Peyer's patch (tissue), 4 donors: Measurements from ENCODE around the gene KCNJ5.

Experiments used
- POLR2A ChIP-seq, 2 donors: fragments of 450-650 bp; IDR thresholded peaks; one replicate each; pipeline ENCODE4 v1.5.1; 2017; ENCODE audit warnings: antibody characterized with exemption in 2 of 2, mild to moderate bottlenecking in 2 of 2, moderate library complexity in 2 of 2
- TF ChIP-seq, protein P1 (sequence below), 6 experiments: fragments of 450-650 bp in 4 of 6; fragments of 200-600 bp in 2 of 6; sonication (generic) in 1 of 6; IDR thresholded peaks; one replicate each; pipeline ENCODE4 v1.5.1; 2017 to 2019; ENCODE audit warnings: antibody characterized with exemption in 6 of 6, mild to moderate bottlenecking in 3 of 6, moderate library complexity in 1 of 6

- TF ChIP-seq, protein P1, sequence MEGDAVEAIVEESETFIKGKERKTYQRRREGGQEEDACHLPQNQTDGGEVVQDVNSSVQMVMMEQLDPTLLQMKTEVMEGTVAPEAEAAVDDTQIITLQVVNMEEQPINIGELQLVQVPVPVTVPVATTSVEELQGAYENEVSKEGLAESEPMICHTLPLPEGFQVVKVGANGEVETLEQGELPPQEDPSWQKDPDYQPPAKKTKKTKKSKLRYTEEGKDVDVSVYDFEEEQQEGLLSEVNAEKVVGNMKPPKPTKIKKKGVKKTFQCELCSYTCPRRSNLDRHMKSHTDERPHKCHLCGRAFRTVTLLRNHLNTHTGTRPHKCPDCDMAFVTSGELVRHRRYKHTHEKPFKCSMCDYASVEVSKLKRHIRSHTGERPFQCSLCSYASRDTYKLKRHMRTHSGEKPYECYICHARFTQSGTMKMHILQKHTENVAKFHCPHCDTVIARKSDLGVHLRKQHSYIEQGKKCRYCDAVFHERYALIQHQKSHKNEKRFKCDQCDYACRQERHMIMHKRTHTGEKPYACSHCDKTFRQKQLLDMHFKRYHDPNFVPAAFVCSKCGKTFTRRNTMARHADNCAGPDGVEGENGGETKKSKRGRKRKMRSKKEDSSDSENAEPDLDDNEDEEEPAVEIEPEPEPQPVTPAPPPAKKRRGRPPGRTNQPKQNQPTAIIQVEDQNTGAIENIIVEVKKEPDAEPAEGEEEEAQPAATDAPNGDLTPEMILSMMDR (IDR thresholded peaks at IDR 0.05), result no peak
- no peak for TF ChIP-seq POLR2A (IDR thresholded peaks at IDR 0.05)
Observed at GRCh38 chr11:128908391-128909246, 17.5 kb downstream of the KCNJ5 start.
